Activated T-cell treated with anti-CD3 and anti-CD28 coated beads, Interleukin-2, amount 50 U/mL, for 1 hour (primary cell): ENCODE results near the gene CAPN14.

Experiments used
- DNase-seq: peaks from one replicate; pipeline ENCODE4 v3.0.0-alpha.2; 2020

The CAPN14 gene, protein sequence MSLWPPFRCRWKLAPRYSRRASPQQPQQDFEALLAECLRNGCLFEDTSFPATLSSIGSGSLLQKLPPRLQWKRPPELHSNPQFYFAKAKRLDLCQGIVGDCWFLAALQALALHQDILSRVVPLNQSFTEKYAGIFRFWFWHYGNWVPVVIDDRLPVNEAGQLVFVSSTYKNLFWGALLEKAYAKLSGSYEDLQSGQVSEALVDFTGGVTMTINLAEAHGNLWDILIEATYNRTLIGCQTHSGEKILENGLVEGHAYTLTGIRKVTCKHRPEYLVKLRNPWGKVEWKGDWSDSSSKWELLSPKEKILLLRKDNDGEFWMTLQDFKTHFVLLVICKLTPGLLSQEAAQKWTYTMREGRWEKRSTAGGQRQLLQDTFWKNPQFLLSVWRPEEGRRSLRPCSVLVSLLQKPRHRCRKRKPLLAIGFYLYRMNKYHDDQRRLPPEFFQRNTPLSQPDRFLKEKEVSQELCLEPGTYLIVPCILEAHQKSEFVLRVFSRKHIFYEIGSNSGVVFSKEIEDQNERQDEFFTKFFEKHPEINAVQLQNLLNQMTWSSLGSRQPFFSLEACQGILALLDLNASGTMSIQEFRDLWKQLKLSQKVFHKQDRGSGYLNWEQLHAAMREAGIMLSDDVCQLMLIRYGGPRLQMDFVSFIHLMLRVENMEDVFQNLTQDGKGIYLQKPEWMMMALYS

DNA sequence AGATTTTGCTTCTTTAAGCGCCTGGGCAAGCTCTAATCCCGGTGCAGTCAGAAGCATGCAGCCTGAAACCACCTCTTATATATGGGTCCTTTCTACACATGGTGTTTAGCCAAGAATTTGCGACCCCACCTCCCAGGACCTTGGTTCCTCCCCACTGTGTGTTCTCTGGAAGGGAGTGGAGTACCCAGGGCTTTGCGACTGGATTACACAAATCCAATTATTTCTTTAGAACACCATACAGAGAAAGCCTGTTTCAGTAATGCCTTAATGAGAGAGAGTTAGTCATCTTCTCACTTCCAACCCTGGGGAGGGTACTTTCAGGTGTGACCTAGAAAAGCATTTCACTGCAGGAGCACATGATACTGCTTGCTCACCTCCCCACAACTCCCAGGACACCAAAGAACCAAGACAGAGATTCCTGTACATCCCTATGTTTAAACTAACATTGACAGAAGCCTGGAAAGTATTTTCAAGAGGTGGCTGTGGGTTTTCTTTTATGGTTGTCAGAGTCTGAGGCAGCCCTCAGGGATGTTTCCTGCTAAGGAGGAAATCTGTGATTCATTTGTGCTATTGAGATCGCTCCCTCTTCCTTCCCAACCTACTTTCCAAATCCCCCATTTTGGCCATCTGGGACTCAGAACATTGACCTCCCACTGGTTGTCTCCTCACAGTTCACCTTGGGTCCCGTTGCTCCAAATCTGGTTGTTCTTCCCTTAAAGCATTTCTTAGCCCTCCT, at the start of gene CAPN14:
Gene CAPN14 (minus strand): TSS at position 51 of the 736 bp plus-strand sequence. CDS start 12,068 bp downstream, outside the sequence.
- no peak for DNase-seq

GRCh38 chr2:31266804-31267203, 49.5 kb upstream of the CAPN14 start:
- no peak for DNase-seq

GRCh38 chr2:31265234-31265633, 47.9 kb upstream of the CAPN14 start:
- no peak for DNase-seq

GRCh38 chr2:31263636-31264190, 46.4 kb upstream of the CAPN14 start:
- DNase-seq: no peak

DNA sequence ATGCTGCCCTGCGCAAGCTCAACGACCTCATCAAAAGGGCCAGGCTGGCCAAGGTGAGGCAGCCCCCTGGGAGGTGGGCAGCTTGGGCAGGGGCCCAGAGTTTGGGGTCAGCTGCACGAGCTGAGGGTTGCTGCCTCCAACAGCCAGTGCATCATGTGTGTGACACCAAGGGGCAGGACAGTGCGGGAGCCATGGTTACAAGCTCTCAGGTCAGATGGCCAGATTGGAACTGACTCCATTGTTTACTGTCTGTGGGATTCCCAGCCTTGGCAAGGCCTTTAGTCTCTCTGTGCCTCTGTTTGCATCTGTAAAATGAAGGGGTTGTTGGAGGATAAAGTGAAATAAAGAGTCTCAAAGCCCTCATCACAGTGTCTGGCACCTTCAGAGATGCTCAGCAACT, 43.6 kb upstream of the CAPN14 start:
- no peak for DNase-seq

DNA sequence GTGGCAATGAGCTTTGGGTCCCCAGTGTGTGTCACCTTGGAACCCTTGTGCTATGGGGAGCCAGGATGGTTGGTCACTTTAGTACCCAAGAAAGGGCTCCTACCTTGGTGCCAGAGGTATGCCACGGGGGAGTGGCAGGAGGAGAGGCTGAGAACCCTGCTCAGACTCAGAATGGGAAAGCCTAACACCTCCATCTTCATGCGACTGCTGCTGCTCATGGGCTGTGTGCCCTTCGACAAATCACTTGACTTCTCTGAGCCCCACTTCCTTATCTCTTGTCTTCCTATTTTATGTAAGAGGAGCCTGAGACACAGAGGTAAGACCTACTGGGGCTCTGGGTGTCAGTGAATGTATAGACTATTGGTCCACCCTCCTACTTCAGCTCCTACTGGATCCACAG, 41.8 kb upstream of the CAPN14 start:
- DNase-seq: no peak

- DNase-seq: no peak
These were observed 41.0 kb upstream of the CAPN14 start for GRCh38 chr2:31258351-31258750.

GRCh38 chr2:31256611-31257382, 39.5 kb upstream of the CAPN14 start:
- no peak for DNase-seq

DNA sequence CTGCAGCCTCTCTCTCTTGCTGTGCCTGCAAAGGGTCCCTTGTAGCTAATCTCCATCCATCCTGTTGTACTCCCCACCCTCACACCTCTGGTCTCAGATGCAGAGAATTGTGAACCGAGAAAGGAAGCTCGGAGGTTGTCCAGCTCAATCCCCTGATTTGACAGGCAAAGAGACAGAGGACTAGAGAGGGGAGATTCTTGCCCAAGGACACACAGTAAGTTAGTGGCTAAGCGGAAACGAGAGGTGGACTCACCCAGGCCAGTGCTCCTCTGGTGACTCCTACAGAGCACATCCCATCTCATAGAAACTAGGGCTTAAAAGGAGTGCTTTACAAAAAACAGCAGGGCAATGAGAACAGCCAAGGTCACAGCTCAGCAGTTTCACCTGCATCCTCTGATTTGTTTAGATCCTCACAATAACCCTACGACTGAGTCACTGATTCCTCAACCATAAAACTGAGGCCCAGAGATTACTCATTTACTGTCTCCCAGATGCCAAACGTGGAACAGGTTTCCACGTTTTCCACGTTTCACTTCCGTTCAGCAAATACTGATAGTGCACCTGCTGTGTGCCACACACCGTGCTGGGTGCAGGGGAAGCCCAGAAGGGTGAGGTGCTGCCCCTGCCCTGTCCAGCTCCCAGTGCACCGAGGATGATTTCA, 38.7 kb upstream of the CAPN14 start:
- DNase-seq: no peak

DNA sequence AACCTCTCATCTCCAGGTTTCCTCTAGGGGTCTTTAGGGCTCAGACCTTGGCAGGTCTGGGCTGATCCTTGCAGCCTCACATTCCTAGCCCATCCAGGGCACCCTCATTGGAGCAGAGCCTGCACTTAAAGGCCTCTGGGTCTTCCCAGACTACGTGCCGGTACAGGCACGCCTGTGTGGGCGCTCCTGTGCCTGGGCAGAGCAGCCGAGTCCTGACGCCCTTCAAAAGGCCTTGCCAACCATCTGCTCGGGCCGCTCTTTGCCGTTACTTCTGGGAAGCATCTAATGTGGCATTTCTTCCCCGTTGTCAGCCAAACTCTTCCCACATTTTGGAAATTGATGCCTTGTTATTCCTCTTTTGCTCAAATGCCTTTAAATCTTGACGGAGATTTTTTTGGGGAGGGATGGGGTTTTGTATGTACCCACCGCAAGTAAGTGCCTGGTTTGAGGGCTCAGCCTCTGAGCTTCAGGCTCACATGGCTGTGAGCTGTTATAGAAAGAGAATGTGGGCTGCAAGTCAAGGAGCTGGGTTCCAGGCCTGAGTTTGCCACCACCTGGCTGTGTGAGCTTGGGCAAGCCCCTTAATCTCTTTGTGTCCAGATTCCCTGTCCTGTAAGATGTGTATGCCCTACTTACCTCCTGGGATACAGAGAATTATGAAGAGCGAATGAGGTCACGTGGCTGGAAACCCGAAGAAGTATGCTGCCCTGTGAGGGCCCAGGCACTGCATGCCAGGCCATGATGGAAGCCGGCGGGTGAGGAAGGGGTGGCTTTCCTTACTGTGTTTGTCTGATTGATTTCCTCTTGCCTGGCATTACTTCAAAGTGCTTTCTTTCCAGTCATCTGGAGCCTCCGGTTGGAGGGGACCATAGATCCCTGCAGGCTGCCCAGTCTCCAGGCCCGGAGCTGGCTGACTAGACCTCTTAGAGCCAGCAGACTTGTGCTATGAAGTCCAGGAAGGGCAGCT, 37.2 kb upstream of the CAPN14 start:
- no peak for DNase-seq

DNA sequence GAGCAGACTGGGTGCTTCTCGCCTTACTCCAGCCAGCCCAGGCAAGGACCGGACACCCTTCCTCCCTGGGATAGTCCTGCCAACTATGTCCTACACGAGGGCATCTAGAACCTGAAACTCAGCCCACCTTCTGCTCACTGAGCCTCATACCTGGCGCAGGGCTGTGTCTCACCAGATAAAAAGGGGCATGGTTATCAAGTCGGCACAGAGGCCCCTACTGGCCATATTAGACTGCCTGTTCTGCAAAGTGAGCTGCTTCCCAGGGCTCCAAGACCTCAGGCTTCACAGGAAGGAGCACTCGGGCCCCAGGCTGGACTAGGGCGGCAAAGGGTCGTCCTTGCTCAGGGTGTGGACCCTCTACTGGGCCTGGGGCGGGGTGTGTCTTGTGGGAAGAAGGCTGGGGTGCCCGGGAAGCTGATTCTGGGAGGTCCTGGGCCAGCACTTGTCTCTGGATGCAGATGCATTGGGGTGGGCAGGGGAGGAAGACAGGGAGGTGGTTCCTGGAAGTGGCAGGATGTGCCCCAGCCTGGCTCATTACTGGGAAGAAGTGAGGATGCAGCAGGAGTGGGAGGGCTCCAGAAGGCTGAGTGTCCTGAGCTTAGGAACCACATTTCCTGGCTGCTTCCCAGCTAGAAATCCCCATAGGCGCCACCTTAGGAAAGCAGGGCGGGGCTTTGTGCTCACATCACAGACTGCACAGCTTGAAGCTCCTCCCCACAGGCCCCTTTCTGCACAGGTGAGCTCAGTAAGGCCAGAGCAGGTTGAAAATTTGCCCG, 36.2 kb upstream of the CAPN14 start:
- DNase-seq: no peak

GRCh38 chr2:31251851-31252250, 34.5 kb upstream of the CAPN14 start:
- no peak for DNase-seq

GRCh38 chr2:31251018-31251417, 33.7 kb upstream of the CAPN14 start:
- DNase-seq: no peak

DNA sequence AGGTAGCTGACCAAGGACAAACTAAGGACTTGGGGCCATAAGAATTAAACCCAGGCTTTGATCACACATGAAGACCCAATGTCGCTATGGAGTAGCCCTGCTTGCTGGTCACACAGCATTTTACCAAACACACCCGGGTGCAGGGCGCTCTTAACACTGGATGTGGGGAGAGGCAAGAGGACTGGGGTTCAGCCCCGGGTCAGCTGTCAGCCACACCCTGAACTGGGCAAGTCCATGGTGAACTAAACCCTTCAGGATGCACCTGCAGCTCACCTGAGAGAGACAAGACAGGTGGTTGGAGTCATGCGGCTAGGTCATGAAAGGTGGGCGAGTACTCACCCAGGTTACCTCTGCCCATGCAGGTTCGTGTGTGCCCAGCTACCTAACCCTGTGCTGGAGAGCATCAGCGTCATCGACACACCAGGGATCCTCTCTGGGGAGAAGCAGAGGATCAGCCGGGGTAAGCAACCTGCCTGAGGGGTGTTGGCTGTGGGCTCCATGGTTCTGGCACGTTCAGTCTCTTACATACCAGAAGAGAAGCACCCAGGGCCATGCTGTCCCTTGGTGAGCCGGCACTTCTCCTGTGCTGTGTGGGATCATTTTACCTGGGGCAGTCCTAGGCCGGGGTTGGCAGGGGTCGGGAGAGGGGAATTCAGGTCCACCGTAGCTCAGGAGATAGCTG, 31.8 kb upstream of the CAPN14 start:
- DNase-seq: no peak

DNA sequence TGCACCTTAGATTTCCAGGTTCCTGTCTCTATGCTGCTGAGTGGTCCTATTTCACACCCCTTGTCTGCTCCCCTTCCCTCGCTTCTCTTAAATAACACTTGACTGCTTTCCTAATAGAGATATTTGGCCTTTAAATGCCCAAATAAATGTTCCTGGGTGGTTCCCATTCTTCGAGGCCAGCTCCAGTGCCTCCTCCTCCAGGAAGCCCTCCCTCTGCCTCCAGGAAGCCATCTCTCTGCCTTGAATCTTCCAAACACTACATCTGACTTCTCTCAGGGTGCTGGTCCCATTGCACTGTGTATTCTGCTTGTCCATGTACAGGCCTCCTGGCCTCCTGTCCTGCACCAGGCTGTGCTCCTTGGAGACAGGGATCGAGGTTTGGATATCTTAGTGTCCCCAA, 30.8 kb upstream of the CAPN14 start:
- DNase-seq: no peak

DNA sequence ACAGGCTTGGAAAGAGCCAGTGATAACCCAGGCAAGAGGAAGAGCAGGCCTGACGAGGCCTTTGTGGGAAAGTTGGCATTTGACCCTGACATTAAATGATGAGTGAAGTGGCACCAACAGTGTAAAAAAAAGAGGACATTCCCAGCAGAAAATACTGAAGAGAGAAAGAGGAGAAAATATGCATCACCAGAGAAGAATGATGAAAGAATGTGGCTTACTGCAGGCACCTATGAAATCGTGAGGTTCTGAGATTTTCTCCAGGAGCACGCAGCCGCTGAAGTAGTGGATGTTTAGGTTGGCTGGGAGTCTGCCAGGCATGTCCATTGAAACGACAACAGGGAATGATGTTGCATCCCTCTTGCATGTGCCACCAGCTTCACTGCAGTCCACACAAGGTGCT, 30.4 kb upstream of the CAPN14 start:
- no peak for DNase-seq

DNA sequence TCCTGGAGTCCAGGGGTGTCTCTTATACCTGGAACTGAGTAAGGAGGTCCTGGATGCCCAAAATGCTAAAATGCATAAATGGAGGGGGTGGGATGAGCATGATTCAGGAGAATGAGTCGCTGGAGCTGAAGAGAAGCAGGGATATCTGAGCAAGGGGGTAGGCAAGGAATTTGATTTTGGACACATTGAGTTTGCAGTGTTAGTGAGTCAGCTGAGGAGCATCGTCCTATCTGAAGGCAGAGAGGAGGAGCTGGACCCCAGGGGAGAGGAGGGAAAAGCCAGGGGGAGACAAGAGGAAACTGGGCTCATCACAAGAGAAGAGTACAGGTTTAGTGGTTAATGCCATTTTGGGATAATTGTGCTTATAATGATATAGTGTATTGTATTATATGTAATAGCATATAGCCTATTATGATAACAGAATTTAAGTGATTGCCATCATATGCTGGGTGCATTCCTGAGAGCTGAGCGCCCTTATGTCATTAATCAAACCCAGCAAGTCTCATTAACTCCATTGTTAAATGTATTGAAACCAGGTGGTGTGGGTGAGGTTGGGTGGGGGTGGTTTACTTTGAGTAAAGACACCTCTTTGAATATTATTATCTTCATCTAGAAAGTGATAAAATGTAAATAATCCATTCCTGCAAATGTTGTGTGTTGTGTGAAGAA, 29.0 kb upstream of the CAPN14 start:
- no peak for DNase-seq

DNA sequence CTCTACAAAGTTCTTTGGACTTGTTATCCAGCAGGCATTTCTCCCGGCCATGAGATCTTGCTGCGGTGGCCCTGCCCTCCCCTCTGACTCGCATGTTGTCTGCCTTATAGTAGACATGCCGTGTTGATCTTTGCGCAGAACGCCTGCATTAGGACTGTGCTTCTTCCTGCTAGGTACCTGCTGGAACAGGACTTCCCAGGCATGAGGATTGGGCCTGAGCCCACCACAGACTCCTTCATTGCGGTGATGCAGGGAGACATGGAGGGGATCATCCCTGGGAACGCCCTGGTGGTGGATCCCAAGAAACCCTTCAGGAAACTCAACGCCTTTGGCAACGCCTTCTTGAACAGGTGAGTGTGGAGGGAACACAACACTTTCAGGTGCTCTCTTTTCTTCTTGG, 26.8 kb upstream of the CAPN14 start:
- DNase-seq: no peak

DNA sequence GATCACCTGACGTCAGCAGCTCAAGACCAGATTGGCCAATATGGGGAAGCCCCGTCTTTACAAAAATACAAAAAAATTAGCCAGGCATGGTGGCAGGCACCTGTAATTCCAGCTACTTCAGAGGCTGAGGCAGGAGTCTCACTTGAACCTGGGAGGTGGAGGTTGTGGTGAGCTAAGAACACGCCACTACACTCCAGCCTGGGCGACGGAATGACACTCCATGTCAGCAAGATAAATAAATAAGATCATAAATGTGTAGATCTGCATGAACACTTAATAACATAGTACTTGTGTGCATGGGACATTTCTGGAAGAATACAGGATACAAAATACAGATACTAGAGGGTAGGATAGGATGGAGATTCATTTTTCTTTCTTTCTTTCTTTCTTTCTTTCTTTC, 25.7 kb upstream of the CAPN14 start:
- no peak for DNase-seq
